GM21825 (cell line): Measurements from ENCODE around the gene ADGRD1.
"Not testable (repeated sequence)": the region's sequence is repeated elsewhere in the genome, so short reads cannot be mapped to it uniquely, and the experiment has no call there.

Source experiments
- ATAC-seq: cut with Tn5 transposase; IDR thresholded peaks from one replicate; pipeline ENCODE4 v1.9.1; 2021; ENCODE audit warnings: mild to moderate bottlenecking, moderate library complexity; ENCODE audit not compliant: unreplicated experiment

Gene ADGRD1

GRCh38 chr12:131067981-131068851 lies 114.5 kb downstream of the ADGRD1 start:
- ATAC-seq: no peak

- ATAC-seq: not testable (repeated sequence)
These were observed 115.4 kb downstream of the ADGRD1 start for GRCh38 chr12:131068926-131069720.

- not testable (repeated sequence) for ATAC-seq
These were observed 116.4 kb downstream of the ADGRD1 start for GRCh38 chr12:131070136-131070535.

GRCh38 chr12:131070668-131071067 lies 117.0 kb downstream of the ADGRD1 start:
- not testable (repeated sequence) for ATAC-seq

GRCh38 chr12:131071234-131071820 lies 117.6 kb downstream of the ADGRD1 start:
- not testable (repeated sequence) for ATAC-seq

GRCh38 chr12:131071950-131072349 lies 118.2 kb downstream of the ADGRD1 start:
- not testable (repeated sequence) for ATAC-seq

GRCh38 chr12:131072451-131073230 lies 118.9 kb downstream of the ADGRD1 start:
- ATAC-seq: no peak

- no peak for ATAC-seq
These were observed 120.7 kb downstream of the ADGRD1 start for GRCh38 chr12:131074221-131075083.

- ATAC-seq: no peak
These were observed 121.5 kb downstream of the ADGRD1 start for GRCh38 chr12:131075194-131075593.

- ATAC-seq: no peak
These were observed 121.9 kb downstream of the ADGRD1 start for GRCh38 chr12:131075611-131076010.

- ATAC-seq: no peak
These were observed 122.6 kb downstream of the ADGRD1 start for GRCh38 chr12:131076296-131076695.

- ATAC-seq: no peak
These were observed 123.4 kb downstream of the ADGRD1 start for GRCh38 chr12:131076791-131077747.

GRCh38 chr12:131077931-131078391 lies 124.3 kb downstream of the ADGRD1 start:
- no peak for ATAC-seq

GRCh38 chr12:131082290-131083194 lies 128.8 kb downstream of the ADGRD1 start:
- ATAC-seq: no peak

- ATAC-seq: no peak
These were observed 130.8 kb downstream of the ADGRD1 start for GRCh38 chr12:131084341-131085011.

GRCh38 chr12:131085125-131085815 lies 131.6 kb downstream of the ADGRD1 start:
- ATAC-seq: no peak
